Endothelial cell of umbilical vein (primary cell): ENCODE measurements around the gene CDC5L.

Experiments
- JUN ChIP-seq: IDR thresholded peaks from 2 replicates; pipeline ENCODE4 v1.6.1; 2011; ENCODE audit warnings: borderline replicate concordance, low read depth; ENCODE audit not compliant: insufficient read length, insufficient read depth
- POLR2A ChIP-seq: IDR thresholded peaks from 2 replicates; pipeline ENCODE4 v1.6.1; 2012; ENCODE audit warnings: low read depth, mild to moderate bottlenecking, control low read depth, low read length
- POLR2AphosphoS5 ChIP-seq: IDR thresholded peaks from 2 replicates; pipeline ENCODE4 v1.6.1; 2012; ENCODE audit warnings: low read depth, mild to moderate bottlenecking, control low read depth, low read length, moderate library complexity; ENCODE audit not compliant: insufficient read depth
- TF ChIP-seq, protein P1 (sequence below), 2 donors: IDR thresholded peaks; 1 replicate in 1 of 2; 2 replicates in 1 of 2; pipeline ENCODE4 v1.5.1; 2011; ENCODE audit warnings: low read length in 2 of 2, mild to moderate bottlenecking in 2 of 2, moderate library complexity in 2 of 2, control low read depth in 1 of 2, inconsistent platforms in 1 of 2, low read depth in 1 of 2; ENCODE audit not compliant: insufficient read depth in 1 of 2; ENCODE audit errors: extremely low read depth in 1 of 2

DNA sequence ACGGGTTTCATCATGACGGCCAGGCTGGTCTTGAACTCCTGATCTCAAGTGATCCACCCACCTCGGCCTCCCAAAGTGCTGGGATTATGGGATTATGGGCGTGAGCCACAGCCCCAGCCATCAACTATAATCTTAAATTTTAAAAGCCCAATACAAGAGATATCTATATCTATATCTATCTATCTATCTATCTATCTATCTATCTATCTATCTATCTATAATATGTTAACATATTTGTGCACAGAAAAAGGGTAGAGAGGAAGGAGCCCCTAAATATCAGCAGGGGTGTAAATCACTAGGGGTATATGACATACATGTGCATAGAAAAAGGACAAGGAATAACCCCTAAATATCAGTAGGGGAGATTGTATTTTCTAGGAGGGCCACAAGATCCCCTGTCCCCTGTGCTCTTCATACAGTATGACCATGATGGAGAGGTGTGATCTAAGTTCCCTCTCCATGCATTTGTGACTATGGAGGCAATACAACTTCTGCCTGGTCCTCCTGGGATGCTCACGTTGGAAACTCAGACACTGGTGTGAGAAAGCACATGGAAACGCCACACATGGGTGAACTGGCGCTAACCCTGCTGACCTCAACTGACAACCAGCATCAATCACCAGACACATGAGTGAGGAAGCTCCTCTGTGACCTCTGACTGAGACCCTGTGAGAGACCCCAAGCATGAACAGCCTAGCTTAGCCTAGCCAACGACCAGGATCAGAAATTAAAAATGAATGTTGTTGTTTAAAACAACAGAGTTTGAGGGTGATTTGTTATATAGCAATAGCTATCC is 46.2 kb upstream of the CDC5L start:
- TF ChIP-seq JUN (no peak), POLR2A (no peak), POLR2AphosphoS5 (no peak)
- TF ChIP-seq, protein P1, sequence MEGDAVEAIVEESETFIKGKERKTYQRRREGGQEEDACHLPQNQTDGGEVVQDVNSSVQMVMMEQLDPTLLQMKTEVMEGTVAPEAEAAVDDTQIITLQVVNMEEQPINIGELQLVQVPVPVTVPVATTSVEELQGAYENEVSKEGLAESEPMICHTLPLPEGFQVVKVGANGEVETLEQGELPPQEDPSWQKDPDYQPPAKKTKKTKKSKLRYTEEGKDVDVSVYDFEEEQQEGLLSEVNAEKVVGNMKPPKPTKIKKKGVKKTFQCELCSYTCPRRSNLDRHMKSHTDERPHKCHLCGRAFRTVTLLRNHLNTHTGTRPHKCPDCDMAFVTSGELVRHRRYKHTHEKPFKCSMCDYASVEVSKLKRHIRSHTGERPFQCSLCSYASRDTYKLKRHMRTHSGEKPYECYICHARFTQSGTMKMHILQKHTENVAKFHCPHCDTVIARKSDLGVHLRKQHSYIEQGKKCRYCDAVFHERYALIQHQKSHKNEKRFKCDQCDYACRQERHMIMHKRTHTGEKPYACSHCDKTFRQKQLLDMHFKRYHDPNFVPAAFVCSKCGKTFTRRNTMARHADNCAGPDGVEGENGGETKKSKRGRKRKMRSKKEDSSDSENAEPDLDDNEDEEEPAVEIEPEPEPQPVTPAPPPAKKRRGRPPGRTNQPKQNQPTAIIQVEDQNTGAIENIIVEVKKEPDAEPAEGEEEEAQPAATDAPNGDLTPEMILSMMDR (IDR thresholded peaks at IDR 0.05; ENCODE audit: extremely low read depth in 1 of 2, insufficient read depth in 1 of 2, low read depth in 1 of 2, low read length in 2 of 2), result no peak
